ENCODE results near the gene ISCU. TPM values are rescaled to one million over a fixed set of nuclear protein-coding genes. Genes with fewer than 3 reads are reported as not detected.

The ISCU gene
- total and polyA plus RNA-seq, 2 of the 8 experiments (the other 6 are each of a cell fraction or from before 2014, with no cell fraction given), result 72.1 to 78.1 TPM

- Histone ChIP-seq H3K4me1 (replicated peaks in 1 of 4; ENCODE audit: control insufficient read depth in 3 of 4, insufficient read depth in 4 of 4, low read length in 3 of 4) (peaks cover 0 to 17% (median 5%) of the 10 kb centered on the region in 4 experiments; a peak in 6 of 7 replicates), H3K9me3 (ENCODE audit: insufficient read depth in 2 of 2, low read depth in 1 of 2, low read length in 1 of 2) (no peaks in the 10 kb centered on the region), H3K79me1 (ENCODE audit: low read depth, low read length) (no peaks in the 10 kb centered on the region; the same call in 1 of the 2 replicates), H3K56ac (replicated peaks; ENCODE audit: insufficient read length, low read depth, low read length) (no peak overlapping the region), H3K27ac (ENCODE audit: low read depth, low read length) (no peak overlapping the region), H3K79me2 (ENCODE audit: control insufficient read depth in 1 of 2, insufficient read depth in 2 of 2, low read length in 2 of 2) (no peaks in the 10 kb centered on the region), H3K23ac (ENCODE audit: insufficient read length) (no peak overlapping the region), H4K5ac (ENCODE audit: insufficient read length, low read depth, low read length) (no peak overlapping the region), H3K36me3 (ENCODE audit: control insufficient read depth in 2 of 4, insufficient read depth in 4 of 4, low read length in 3 of 4) (no peaks in the 10 kb centered on the region), H3K9ac (replicated peaks in 1 of 4; ENCODE audit: extremely low read depth in 1 of 4, low read depth in 3 of 4, low read length in 3 of 4) (no peak overlapping the region), H3K4me2 (ENCODE audit: insufficient read depth in 1 of 2, low read depth in 2 of 2, low read length in 2 of 2) (no peak overlapping the region), H3K4me3 (ENCODE audit: extremely low read depth in 1 of 4, insufficient read depth in 2 of 4, low read depth in 3 of 4, low read length in 4 of 4) (no peak overlapping the region), H3K14ac (ENCODE audit: insufficient read length) (no peak overlapping the region), H3K27me3 (replicated peaks in 1 of 4; ENCODE audit: control insufficient read depth in 3 of 4, extremely low read depth in 1 of 4, insufficient read depth in 3 of 4, low read length in 3 of 4) (no peaks in the 10 kb centered on the region; a peak in 1 of 7 replicates), H2AFZ (ENCODE audit: low read length) (no peak overlapping the region), H2AK5ac (ENCODE audit: low read depth, low read length) (no peak overlapping the region), H3K18ac (ENCODE audit: extremely low read depth, low read length) (no peak overlapping the region), H4K20me1 (replicated peaks in 1 of 2; ENCODE audit: control insufficient read depth in 1 of 2, insufficient read depth in 2 of 2, low read length in 2 of 2) (peaks cover 0 to 8% of the 10 kb centered on the region in 2 experiments), H4K91ac (replicated peaks; ENCODE audit: insufficient read length, low read length) (no peak overlapping the region), H2BK120ac (replicated peaks; ENCODE audit: low read depth, low read length) (no peak overlapping the region), H2BK12ac (ENCODE audit: low read depth, low read length) (no peak overlapping the region), H4K8ac (ENCODE audit: extremely low read depth, insufficient read depth, low read length) (no peak overlapping the region), H2BK5ac (ENCODE audit: low read depth, low read length) (no peak overlapping the region), H3K23me2 (ENCODE audit: low read depth, low read length) (peaks cover 7% of the 10 kb centered on the region; the same call in 1 of the 2 replicates), H2BK20ac (ENCODE audit: low read length) (no peak overlapping the region), H3K4ac (replicated peaks; ENCODE audit: insufficient read length, low read depth, low read length) (no peak overlapping the region), H2BK15ac (ENCODE audit: low read length) (no peak overlapping the region)
- POLR2A ChIA-PET (ENCODE audit: partially characterized antibody), result interaction anchor here (1.1 to 1.8 kb wide), 4 partner anchors 9 to 28 kb away, joined by 3 to 6 read pairs (median 5); no protein-coding TSS in a partner anchor
- WGBS, 2 experiments (ENCODE audit: extremely low coverage in 1 of 2, insufficient coverage in 1 of 2, insufficient read length in 1 of 2, insufficient replicate concordance in 2 of 2, low coverage in 1 of 2, low lambda C conversion rate in 2 of 2, missing lambda C conversion rate in 1 of 2), result 98% methylated on average over 10 of the region's 10 CpGs; no CpG with 5 or more reads in 1 of the 2 experiments
- FAIRE-seq, result no peak
- TF ChIP-seq KDM4A (IDR thresholded peaks at IDR 0.05; ENCODE audit: low read depth, low read length, severe bottlenecking), result no peak
- no peak for TF ChIP-seq TAF1 (IDR thresholded peaks at IDR 0.05; ENCODE audit: low read depth, low read length)
- TF ChIP-seq HDAC6 (IDR thresholded peaks at IDR 0.05; ENCODE audit: low read depth, low read length), result no peak
- CTCF ChIA-PET (ENCODE audit: partially characterized antibody), result interaction anchor here (1.0 to 2.8 kb wide), 9 partner anchors 10 to 209 kb away, joined by 3 to 23 read pairs (median 7); no protein-coding TSS in a partner anchor
- DNase-seq (ENCODE audit: low read depth in 1 of 2, low spot score in 2 of 2), result no peak
Measured at GRCh38 chr12:108594323-108594903, 32.0 kb downstream of the ISCU start.

All from H1 (cell line).